Measurements from ENCODE around the gene RAB11FIP4. TPM values are rescaled to one million over a fixed set of nuclear protein-coding genes. Genes with fewer than 3 reads are reported as not detected.

Gene RAB11FIP4
- total and polyA plus RNA-seq, 2 of the 8 experiments (the other 6 are each of a cell fraction or from before 2014, with no cell fraction given), result 21.7 to 53.2 TPM

DNA sequence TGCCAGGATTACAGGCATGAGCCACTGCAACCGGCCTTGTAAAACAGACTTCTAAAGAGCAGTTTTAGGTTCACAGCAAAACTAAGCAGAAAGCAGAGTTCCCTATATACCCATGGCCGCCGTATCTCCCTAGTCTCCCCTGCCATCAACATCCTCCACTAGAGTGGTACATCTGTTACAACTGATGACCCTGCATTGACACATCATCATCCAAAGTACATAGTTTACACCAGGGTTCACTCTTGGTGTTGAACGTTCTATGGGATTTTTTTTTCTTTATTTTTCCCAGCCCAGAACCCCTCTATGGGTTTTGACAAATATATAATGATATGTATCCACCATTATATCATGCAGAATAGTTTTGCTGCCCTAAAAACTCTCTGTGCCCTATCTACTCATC is 155.2 kb downstream of the RAB11FIP4 start:
- no peaks in the 10 kb centered on the region for H3K4me1 ChIP-seq (replicated peaks in 1 of 4; ENCODE audit: control insufficient read depth in 3 of 4, insufficient read depth in 4 of 4, low read length in 3 of 4)
- H2BK12ac ChIP-seq (ENCODE audit: low read depth, low read length), result no peak overlapping the region
- H3K56ac ChIP-seq (replicated peaks; ENCODE audit: insufficient read length, low read depth, low read length), result no peak overlapping the region
- H3K27me3 ChIP-seq (replicated peaks in 1 of 4; ENCODE audit: control insufficient read depth in 3 of 4, extremely low read depth in 1 of 4, insufficient read depth in 3 of 4, low read length in 3 of 4), result peaks cover 0 to 7% (median 3%) of the 10 kb centered on the region in 4 experiments; a peak in 4 of 7 replicates
- H4K91ac ChIP-seq (replicated peaks; ENCODE audit: insufficient read length, low read length), result no peak overlapping the region
- no peak overlapping the region for H2AFZ ChIP-seq (ENCODE audit: low read length)
- H4K8ac ChIP-seq (ENCODE audit: extremely low read depth, insufficient read depth, low read length), result no peak overlapping the region
- no peaks in the 10 kb centered on the region; a peak in 1 of 8 replicates for H3K36me3 ChIP-seq (ENCODE audit: control insufficient read depth in 2 of 4, insufficient read depth in 4 of 4, low read length in 3 of 4)
- H4K5ac ChIP-seq (ENCODE audit: insufficient read length, low read depth, low read length), result no peak overlapping the region
- WGBS, 2 experiments (ENCODE audit: extremely low coverage in 1 of 2, insufficient coverage in 1 of 2, insufficient read length in 1 of 2, insufficient replicate concordance in 2 of 2, low coverage in 1 of 2, low lambda C conversion rate in 2 of 2, missing lambda C conversion rate in 1 of 2), result 88% methylated on average over 4 of the region's 4 CpGs; no CpG with 5 or more reads in 1 of the 2 experiments
- H3K79me2 ChIP-seq (ENCODE audit: control insufficient read depth in 1 of 2, insufficient read depth in 2 of 2, low read length in 2 of 2), result no peaks in the 10 kb centered on the region
- ChIA-PET CTCF (ENCODE audit: partially characterized antibody) (interaction anchor here (1.2 kb wide), 1 partner anchor 11 kb away, joined by 3 read pairs; no protein-coding TSS in a partner anchor), POLR2A (ENCODE audit: partially characterized antibody) (no interaction called here)
- H3K9me3 ChIP-seq (ENCODE audit: insufficient read depth in 2 of 2, low read depth in 1 of 2, low read length in 1 of 2), result no peaks in the 10 kb centered on the region
- DNase-seq (ENCODE audit: low read depth in 1 of 2, low spot score in 2 of 2) (no peak), FAIRE-seq (no peak)
- H3K9ac ChIP-seq (replicated peaks in 1 of 4; ENCODE audit: extremely low read depth in 1 of 4, low read depth in 3 of 4, low read length in 3 of 4), result no peak overlapping the region
- H2BK15ac ChIP-seq (ENCODE audit: low read length), result no peak overlapping the region
- peaks cover 9% of the 10 kb centered on the region; the same call in 1 of the 2 replicates for H3K23me2 ChIP-seq (ENCODE audit: low read depth, low read length)
- no peak overlapping the region for H3K4me3 ChIP-seq (ENCODE audit: extremely low read depth in 1 of 4, insufficient read depth in 2 of 4, low read depth in 3 of 4, low read length in 4 of 4)
- H2BK5ac ChIP-seq (ENCODE audit: low read depth, low read length), result no peak overlapping the region
- no peak overlapping the region for H2BK20ac ChIP-seq (ENCODE audit: low read length)
- no peak overlapping the region for H3K4ac ChIP-seq (replicated peaks; ENCODE audit: insufficient read length, low read depth, low read length)
- no peak overlapping the region for H3K4me2 ChIP-seq (ENCODE audit: insufficient read depth in 1 of 2, low read depth in 2 of 2, low read length in 2 of 2)
- no peak overlapping the region for H3K14ac ChIP-seq (ENCODE audit: insufficient read length)
- H4K20me1 ChIP-seq (replicated peaks in 1 of 2; ENCODE audit: control insufficient read depth in 1 of 2, insufficient read depth in 2 of 2, low read length in 2 of 2), result no peaks in the 10 kb centered on the region
- no peak overlapping the region for H3K18ac ChIP-seq (ENCODE audit: extremely low read depth, low read length)
- TF ChIP-seq CBX8 (IDR thresholded peaks at IDR 0.05; ENCODE audit: borderline replicate concordance, low read depth, low read length) (no peak), CBX5 (IDR thresholded peaks at IDR 0.05; ENCODE audit: low read depth, low read length) (no peak), KDM5A (IDR thresholded peaks at IDR 0.05; ENCODE audit: low read length) (no peak), PHF8 (conservative IDR thresholded peaks at IDR 0.05; ENCODE audit: low read depth, low read length) (no peak), EGR1 (IDR thresholded peaks at IDR 0.05; ENCODE audit: borderline replicate concordance, low read depth, low read length) (no peak)
- TF ChIP-seq, protein P1, sequence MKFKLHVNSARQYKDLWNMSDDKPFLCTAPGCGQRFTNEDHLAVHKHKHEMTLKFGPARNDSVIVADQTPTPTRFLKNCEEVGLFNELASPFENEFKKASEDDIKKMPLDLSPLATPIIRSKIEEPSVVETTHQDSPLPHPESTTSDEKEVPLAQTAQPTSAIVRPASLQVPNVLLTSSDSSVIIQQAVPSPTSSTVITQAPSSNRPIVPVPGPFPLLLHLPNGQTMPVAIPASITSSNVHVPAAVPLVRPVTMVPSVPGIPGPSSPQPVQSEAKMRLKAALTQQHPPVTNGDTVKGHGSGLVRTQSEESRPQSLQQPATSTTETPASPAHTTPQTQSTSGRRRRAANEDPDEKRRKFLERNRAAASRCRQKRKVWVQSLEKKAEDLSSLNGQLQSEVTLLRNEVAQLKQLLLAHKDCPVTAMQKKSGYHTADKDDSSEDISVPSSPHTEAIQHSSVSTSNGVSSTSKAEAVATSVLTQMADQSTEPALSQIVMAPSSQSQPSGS (IDR thresholded peaks at IDR 0.05; ENCODE audit: low read length), result no peak
- TF ChIP-seq, protein P2, sequence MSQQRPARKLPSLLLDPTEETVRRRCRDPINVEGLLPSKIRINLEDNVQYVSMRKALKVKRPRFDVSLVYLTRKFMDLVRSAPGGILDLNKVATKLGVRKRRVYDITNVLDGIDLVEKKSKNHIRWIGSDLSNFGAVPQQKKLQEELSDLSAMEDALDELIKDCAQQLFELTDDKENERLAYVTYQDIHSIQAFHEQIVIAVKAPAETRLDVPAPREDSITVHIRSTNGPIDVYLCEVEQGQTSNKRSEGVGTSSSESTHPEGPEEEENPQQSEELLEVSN (IDR thresholded peaks at IDR 0.05), result no peak
- H2AK5ac ChIP-seq (ENCODE audit: low read depth, low read length), result no peak overlapping the region
- no peak overlapping the region for H3K27ac ChIP-seq (ENCODE audit: low read depth, low read length)
- no peaks in the 10 kb centered on the region for H3K79me1 ChIP-seq (ENCODE audit: low read depth, low read length)
- no peak overlapping the region for H2BK120ac ChIP-seq (replicated peaks; ENCODE audit: low read depth, low read length)
- H3K23ac ChIP-seq (ENCODE audit: insufficient read length), result no peak overlapping the region
